Gastrocnemius medialis (tissue), 4 donors: ENCODE data around the gene CCNC.

Source experiments
- POLR2A ChIP-seq, 2 donors: fragments of 450-650 bp; IDR thresholded peaks; one replicate each; pipeline ENCODE4 v1.6.1; 2017; ENCODE audit warnings: antibody characterized with exemption in 2 of 2, mild to moderate bottlenecking in 2 of 2, moderate library complexity in 2 of 2
- TF ChIP-seq, protein P1 (sequence below), 5 experiments: fragments of 450-650 bp in 3 of 5; fragments of 200-600 bp in 2 of 5; sonication (generic) in 2 of 5; IDR thresholded peaks in 4 of 5; conservative IDR thresholded peaks in 1 of 5; 1 replicate in 4 of 5; 2 replicates in 1 of 5; pipeline ENCODE4 v1.5.1; 2016 to 2019; ENCODE audit warnings: antibody characterized with exemption in 5 of 5, mild to moderate bottlenecking in 3 of 5, moderate library complexity in 3 of 5

DNA sequence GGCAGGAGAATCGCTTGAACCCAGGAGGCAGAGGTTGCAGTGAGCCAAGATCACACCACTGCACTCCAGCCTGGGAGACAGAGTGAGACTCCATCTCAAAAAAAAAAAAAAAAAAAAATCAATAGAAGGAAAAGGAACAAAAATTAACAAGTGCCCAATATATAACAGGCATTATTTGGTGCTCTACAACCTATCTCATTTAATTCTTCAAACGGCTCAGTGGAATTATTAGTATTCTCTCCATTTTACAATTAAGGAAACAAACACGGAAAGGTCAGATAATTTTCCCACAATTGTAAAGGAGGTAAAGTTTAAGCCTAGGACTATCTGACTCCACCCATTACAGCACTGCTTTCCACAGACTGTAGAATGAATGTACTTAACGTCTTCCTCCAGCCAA, 19.8 kb downstream of the CCNC start:
- TF ChIP-seq, protein P1, sequence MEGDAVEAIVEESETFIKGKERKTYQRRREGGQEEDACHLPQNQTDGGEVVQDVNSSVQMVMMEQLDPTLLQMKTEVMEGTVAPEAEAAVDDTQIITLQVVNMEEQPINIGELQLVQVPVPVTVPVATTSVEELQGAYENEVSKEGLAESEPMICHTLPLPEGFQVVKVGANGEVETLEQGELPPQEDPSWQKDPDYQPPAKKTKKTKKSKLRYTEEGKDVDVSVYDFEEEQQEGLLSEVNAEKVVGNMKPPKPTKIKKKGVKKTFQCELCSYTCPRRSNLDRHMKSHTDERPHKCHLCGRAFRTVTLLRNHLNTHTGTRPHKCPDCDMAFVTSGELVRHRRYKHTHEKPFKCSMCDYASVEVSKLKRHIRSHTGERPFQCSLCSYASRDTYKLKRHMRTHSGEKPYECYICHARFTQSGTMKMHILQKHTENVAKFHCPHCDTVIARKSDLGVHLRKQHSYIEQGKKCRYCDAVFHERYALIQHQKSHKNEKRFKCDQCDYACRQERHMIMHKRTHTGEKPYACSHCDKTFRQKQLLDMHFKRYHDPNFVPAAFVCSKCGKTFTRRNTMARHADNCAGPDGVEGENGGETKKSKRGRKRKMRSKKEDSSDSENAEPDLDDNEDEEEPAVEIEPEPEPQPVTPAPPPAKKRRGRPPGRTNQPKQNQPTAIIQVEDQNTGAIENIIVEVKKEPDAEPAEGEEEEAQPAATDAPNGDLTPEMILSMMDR (IDR thresholded peaks at IDR 0.05 in 4 of 5, conservative IDR thresholded peaks at IDR 0.05 in 1 of 5): no peak
- no peak for TF ChIP-seq POLR2A (IDR thresholded peaks at IDR 0.05)
